GM12864 (cell line): ENCODE data around the gene LAMP2.

Source experiments
- DNase-seq: peaks from one replicate; pipeline ENCODE4 v3.0.0-alpha.2; 2011; ENCODE audit warnings: low read depth
- H3K4me3 ChIP-seq: 2 replicates; pipeline ENCODE4 v1.5.1; 2011; ENCODE audit warnings: mild to moderate bottlenecking, low read depth, low read length, control low read depth
- CTCF ChIP-seq: IDR thresholded peaks from 2 replicates; pipeline ENCODE4 v1.5.1; 2011; ENCODE audit warnings: low read depth, mild to moderate bottlenecking, moderate library complexity, low read length, control low read depth, inconsistent platforms; ENCODE audit errors: missing control alignments

The LAMP2 gene

GRCh38 chrX:120459309-120459708 is 9.8 kb downstream of the LAMP2 start:
- DNase-seq = no peak
- TF ChIP-seq CTCF = no peak

GRCh38 chrX:120457766-120458180 is 11.3 kb downstream of the LAMP2 start:
- H3K4me3 ChIP-seq = no peak overlapping the region
- no peak for DNase-seq

More at GRCh38 chrX:120459309-120459708, 9.8 kb downstream of the LAMP2 start:
- H3K4me3 ChIP-seq = no peak overlapping the region

GRCh38 chrX:120456973-120457372 is 12.1 kb downstream of the LAMP2 start:
- no peak for TF ChIP-seq CTCF
- no peak for DNase-seq
- H3K4me3 ChIP-seq = no peak overlapping the region

More at GRCh38 chrX:120457766-120458180, 11.3 kb downstream of the LAMP2 start:
- TF ChIP-seq CTCF = no peak

GRCh38 chrX:120453985-120454384 is 15.1 kb downstream of the LAMP2 start:
- no peak overlapping the region for H3K4me3 ChIP-seq
- TF ChIP-seq CTCF = no peak
- DNase-seq = no peak

GRCh38 chrX:120452131-120452530 is 17.0 kb downstream of the LAMP2 start:
- TF ChIP-seq CTCF = peak; percentile 13
- H3K4me3 ChIP-seq = no peak overlapping the region
- no peak for DNase-seq

- no peak overlapping the region for H3K4me3 ChIP-seq
- DNase-seq = no peak
- peak; percentile 9 for TF ChIP-seq CTCF
These were observed 18.9 kb downstream of the LAMP2 start for GRCh38 chrX:120450163-120450562.

- no peak for DNase-seq
- no peak for TF ChIP-seq CTCF
- no peak overlapping the region for H3K4me3 ChIP-seq
These were observed 22.6 kb downstream of the LAMP2 start for GRCh38 chrX:120446498-120446897.
